Type B pancreatic cell (in vitro differentiated cells): ENCODE data around the gene CNOT1. TPM values are rescaled to one million over a fixed set of nuclear protein-coding genes. Genes with fewer than 3 reads are reported as not detected.

Source experiments
- DNase-seq: peaks from one replicate; pipeline ENCODE4 v3.0.0; 2021; ENCODE audit warnings: mixed read lengths; ENCODE audit not compliant: unreplicated experiment; ENCODE audit errors: extremely low spot score
- H3K27ac Mint-ChIP-seq: 2 replicates; pipeline ENCODE4 v1.8.0; 2021; ENCODE audit warnings: mild to moderate bottlenecking, mixed read lengths
- H3K27me3 Mint-ChIP-seq: 2 replicates; pipeline ENCODE4 v1.8.0; 2021; ENCODE audit warnings: mixed read lengths
- H3K36me3 Mint-ChIP-seq: 2 replicates; pipeline ENCODE4 v1.8.0; 2021; ENCODE audit warnings: mixed read lengths
- H3K4me1 Mint-ChIP-seq: one replicate; pipeline ENCODE4 v1.8.0; 2021; ENCODE audit warnings: mixed read lengths; ENCODE audit not compliant: unreplicated experiment
- H3K4me3 Mint-ChIP-seq: 2 replicates; pipeline ENCODE4 v1.8.0; 2021; ENCODE audit warnings: mild to moderate bottlenecking, mixed read lengths
- H3K9me3 Mint-ChIP-seq: 2 replicates; pipeline ENCODE4 v1.8.0; 2021; ENCODE audit warnings: mixed read lengths
- CTCF ChIP-seq: fragments of 200-600 bp; sonication (generic); conservative IDR thresholded peaks from 2 replicates; pipeline ENCODE4 v1.5.0; 2021; ENCODE audit warnings: antibody characterized with exemption, mild to moderate bottlenecking
- total RNA-seq: library from RNA; stranded (reverse); gene quantifications from 2 replicates; pipeline ENCODE4 v1.2.1, GENCODE V29; 2021; ENCODE audit warnings: low replicate concordance

Gene CNOT1
- total RNA-seq, 1 donor from 2014 or later, result 216 TPM

DNA sequence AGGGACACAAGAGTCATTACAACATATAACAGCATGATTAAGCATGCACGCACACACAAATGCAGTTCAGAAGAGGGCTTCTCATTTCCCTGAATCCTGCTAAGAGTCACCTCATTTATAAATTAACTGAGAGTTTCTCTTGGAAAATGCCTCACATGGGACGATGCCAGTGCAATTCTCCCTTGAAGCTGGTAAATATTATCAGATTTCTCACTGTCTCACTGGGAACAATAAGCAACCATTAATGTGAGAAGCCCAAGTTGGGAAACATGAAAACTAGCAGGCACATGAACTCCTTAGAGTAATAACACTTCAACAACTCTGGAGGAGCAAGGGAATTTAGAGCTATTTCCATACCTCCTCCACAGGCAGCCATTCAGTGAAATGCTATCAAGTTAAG is 87.9 kb downstream of the CNOT1 start:
- Mint-ChIP-seq H3K36me3 (peaks cover 23% of the 10 kb centered on the region), H3K4me1 (no peaks in the 10 kb centered on the region)
- TF ChIP-seq CTCF, result no peak

DNA sequence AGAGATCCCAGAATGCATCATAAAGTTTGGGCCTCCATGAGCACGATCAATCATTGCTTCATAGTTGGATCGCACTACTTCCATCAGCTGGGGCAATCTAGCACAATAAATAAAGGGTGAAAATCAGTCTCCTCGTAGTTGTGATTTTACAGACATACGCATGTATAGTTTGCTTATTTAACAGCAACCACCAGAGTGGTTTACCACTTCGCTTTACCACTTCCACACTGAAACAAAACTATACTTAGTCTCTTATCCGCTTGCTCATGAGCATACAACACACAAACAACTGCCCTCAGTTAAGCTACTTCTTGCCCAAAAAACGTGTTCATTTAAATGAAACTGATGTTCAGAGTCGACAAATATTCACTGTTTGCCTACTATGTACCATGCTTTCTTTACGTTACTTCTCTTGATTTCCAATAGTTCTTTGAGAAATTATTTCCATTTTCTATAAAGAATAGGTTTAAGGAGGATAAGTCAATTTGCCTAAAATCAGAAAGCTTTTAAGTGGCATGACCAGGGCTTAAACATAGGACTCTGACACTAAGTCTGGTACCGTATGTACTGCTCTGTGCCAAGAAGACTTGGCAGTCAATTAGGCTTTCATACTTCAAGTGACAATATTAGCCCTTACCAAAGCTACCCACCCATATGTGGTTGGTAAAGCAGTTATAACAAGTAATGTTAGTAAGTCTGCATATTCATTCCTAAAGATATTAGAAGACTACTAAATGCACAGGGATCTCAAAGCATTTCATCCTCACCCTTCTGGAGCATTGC is 92.3 kb downstream of the CNOT1 start:
- H3K36me3 Mint-ChIP-seq, result peaks cover 32% of the 10 kb centered on the region
- TF ChIP-seq CTCF, result no peak
- no peaks in the 10 kb centered on the region for H3K27me3 Mint-ChIP-seq
- no peak overlapping the region for H3K27ac Mint-ChIP-seq
- H3K4me1 Mint-ChIP-seq, result no peaks in the 10 kb centered on the region
- H3K9me3 Mint-ChIP-seq, result no peaks in the 10 kb centered on the region
- DNase-seq, result no peak
- no peak overlapping the region for H3K4me3 Mint-ChIP-seq

More for the DNA sequence above, 87.9 kb downstream of the CNOT1 start:
- Mint-ChIP-seq H3K4me3 (no peak overlapping the region), H3K9me3 (no peaks in the 10 kb centered on the region), H3K27me3 (no peaks in the 10 kb centered on the region), H3K27ac (no peak overlapping the region)
- DNase-seq, result no peak

- no peak overlapping the region for H3K4me3 Mint-ChIP-seq
- no peak overlapping the region for H3K27ac Mint-ChIP-seq
- no peaks in the 10 kb centered on the region for H3K9me3 Mint-ChIP-seq
- no peaks in the 10 kb centered on the region for H3K27me3 Mint-ChIP-seq
- no peak for TF ChIP-seq CTCF
- H3K36me3 Mint-ChIP-seq, result peaks cover 36% of the 10 kb centered on the region
- no peaks in the 10 kb centered on the region for H3K4me1 Mint-ChIP-seq
- DNase-seq, result no peak
Observed at GRCh38 chr16:58536278-58536677, 93.3 kb downstream of the CNOT1 start.

GRCh38 chr16:58535100-58535499 is 94.5 kb downstream of the CNOT1 start:
- no peak for TF ChIP-seq CTCF
- H3K36me3 Mint-ChIP-seq, result peaks cover 38% of the 10 kb centered on the region
- DNase-seq, result no peak
- H3K4me1 Mint-ChIP-seq, result no peaks in the 10 kb centered on the region
- H3K27me3 Mint-ChIP-seq, result no peaks in the 10 kb centered on the region
- H3K9me3 Mint-ChIP-seq, result no peaks in the 10 kb centered on the region
- H3K27ac Mint-ChIP-seq, result no peak overlapping the region
- H3K4me3 Mint-ChIP-seq, result no peak overlapping the region

- H3K4me1 Mint-ChIP-seq, result no peaks in the 10 kb centered on the region
- no peak for DNase-seq
- no peaks in the 10 kb centered on the region for H3K9me3 Mint-ChIP-seq
- no peaks in the 10 kb centered on the region for H3K27me3 Mint-ChIP-seq
- peaks cover 38% of the 10 kb centered on the region for H3K36me3 Mint-ChIP-seq
- H3K27ac Mint-ChIP-seq, result no peak overlapping the region
- no peak overlapping the region for H3K4me3 Mint-ChIP-seq
- no peak for TF ChIP-seq CTCF
Observed at GRCh38 chr16:58533751-58534470, 95.7 kb downstream of the CNOT1 start.
